Panc1 (cell line): ENCODE data around the gene NDRG2.

ENCODE experiments used
- CTCF ChIP-seq: fragments of 450-650 bp; IDR thresholded peaks from 2 replicates; pipeline ENCODE4 v1.5.1; 2017; ENCODE audit warnings: mild to moderate bottlenecking
- POLR2AphosphoS5 ChIP-seq: IDR thresholded peaks from 2 replicates; pipeline ENCODE4 v1.6.1; 2012; ENCODE audit warnings: mild to moderate bottlenecking, low read depth, low read length, moderate library complexity
- SIN3A ChIP-seq: IDR thresholded peaks from 2 replicates; pipeline ENCODE4 v1.6.1; 2012; ENCODE audit warnings: low read depth, mild to moderate bottlenecking, low read length, moderate library complexity, borderline replicate concordance; ENCODE audit not compliant: insufficient read depth
- TCF7L2 ChIP-seq: IDR thresholded peaks from 2 replicates; pipeline ENCODE4 v1.6.1; 2011; ENCODE audit warnings: mild to moderate bottlenecking, low read depth, low read length, inconsistent platforms

GRCh38 chr14:21039585-21040369 lies 14.9 kb upstream of the NDRG2 start:
- TF ChIP-seq CTCF: peak; percentile 71
- TF ChIP-seq POLR2AphosphoS5: no peak
- no peak for TF ChIP-seq TCF7L2
- no peak for TF ChIP-seq SIN3A
